Panc1 (cell line): Measurements from ENCODE around the gene MRFAP1L1.

Source experiments
- POLR2AphosphoS5 ChIP-seq: IDR thresholded peaks from 2 replicates; pipeline ENCODE4 v1.6.1; 2012; ENCODE audit warnings: mild to moderate bottlenecking, low read depth, low read length, moderate library complexity
- SIN3A ChIP-seq: IDR thresholded peaks from 2 replicates; pipeline ENCODE4 v1.6.1; 2012; ENCODE audit warnings: low read depth, mild to moderate bottlenecking, low read length, moderate library complexity, borderline replicate concordance; ENCODE audit not compliant: insufficient read depth
- TCF7L2 ChIP-seq: IDR thresholded peaks from 2 replicates; pipeline ENCODE4 v1.6.1; 2011; ENCODE audit warnings: mild to moderate bottlenecking, low read depth, low read length, inconsistent platforms
- TF ChIP-seq, protein P1 (sequence below): fragments of 450-650 bp; IDR thresholded peaks from 2 replicates; pipeline ENCODE4 v1.5.1; 2017; ENCODE audit warnings: mild to moderate bottlenecking
- TF ChIP-seq, protein P2 (sequence below), 2 experiments: IDR thresholded peaks; 2 replicates each; pipeline ENCODE4 v1.6.1; 2011 to 2012; ENCODE audit warnings: low read depth in 2 of 2, control low read depth in 1 of 2, low read length in 1 of 2, mild to moderate bottlenecking in 1 of 2, moderate library complexity in 1 of 2; ENCODE audit not compliant: insufficient read depth in 1 of 2

DNA sequence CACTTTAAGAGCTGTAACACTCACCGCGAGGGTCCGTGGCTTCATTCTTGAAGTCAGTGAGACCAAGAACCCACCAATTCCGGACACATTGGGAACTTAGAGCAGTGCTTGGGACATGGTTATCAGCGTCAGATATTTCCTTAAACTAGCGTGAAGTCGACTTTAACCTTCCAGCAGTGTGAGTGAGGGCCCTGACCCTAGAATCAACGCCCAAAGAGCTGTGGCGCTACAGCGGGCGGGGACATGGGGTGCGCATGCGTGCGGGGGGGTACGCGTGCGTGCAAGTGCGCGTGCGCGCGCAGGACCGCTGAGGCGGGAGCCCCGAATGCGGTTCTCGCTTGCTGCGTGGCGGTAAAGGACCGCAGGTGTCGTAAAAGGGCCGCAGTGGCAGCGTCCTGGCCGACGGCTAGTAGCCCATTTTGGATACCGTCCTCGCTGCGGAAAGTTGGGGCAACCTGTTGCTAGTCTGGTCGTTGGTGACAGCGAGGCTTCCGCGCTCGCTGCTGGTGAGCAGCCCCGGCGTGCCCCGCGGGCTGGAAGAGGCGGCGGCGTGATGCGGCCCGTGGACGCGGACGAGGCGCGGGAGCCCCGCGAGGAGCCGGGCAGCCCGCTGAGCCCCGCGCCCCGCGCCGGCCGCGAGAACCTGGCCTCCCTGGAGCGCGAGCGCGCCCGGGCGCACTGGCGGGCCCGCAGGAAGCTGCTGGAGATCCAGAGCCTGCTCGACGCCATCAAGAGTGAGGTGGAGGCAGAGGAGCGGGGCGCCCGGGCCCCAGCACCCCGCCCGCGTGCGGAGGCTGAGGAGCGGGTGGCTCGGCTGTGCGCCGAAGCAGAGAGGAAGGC is 35.8 kb downstream of the MRFAP1L1 start:
- TF ChIP-seq, protein P1, sequence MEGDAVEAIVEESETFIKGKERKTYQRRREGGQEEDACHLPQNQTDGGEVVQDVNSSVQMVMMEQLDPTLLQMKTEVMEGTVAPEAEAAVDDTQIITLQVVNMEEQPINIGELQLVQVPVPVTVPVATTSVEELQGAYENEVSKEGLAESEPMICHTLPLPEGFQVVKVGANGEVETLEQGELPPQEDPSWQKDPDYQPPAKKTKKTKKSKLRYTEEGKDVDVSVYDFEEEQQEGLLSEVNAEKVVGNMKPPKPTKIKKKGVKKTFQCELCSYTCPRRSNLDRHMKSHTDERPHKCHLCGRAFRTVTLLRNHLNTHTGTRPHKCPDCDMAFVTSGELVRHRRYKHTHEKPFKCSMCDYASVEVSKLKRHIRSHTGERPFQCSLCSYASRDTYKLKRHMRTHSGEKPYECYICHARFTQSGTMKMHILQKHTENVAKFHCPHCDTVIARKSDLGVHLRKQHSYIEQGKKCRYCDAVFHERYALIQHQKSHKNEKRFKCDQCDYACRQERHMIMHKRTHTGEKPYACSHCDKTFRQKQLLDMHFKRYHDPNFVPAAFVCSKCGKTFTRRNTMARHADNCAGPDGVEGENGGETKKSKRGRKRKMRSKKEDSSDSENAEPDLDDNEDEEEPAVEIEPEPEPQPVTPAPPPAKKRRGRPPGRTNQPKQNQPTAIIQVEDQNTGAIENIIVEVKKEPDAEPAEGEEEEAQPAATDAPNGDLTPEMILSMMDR: no peak
- TF ChIP-seq, protein P2, sequence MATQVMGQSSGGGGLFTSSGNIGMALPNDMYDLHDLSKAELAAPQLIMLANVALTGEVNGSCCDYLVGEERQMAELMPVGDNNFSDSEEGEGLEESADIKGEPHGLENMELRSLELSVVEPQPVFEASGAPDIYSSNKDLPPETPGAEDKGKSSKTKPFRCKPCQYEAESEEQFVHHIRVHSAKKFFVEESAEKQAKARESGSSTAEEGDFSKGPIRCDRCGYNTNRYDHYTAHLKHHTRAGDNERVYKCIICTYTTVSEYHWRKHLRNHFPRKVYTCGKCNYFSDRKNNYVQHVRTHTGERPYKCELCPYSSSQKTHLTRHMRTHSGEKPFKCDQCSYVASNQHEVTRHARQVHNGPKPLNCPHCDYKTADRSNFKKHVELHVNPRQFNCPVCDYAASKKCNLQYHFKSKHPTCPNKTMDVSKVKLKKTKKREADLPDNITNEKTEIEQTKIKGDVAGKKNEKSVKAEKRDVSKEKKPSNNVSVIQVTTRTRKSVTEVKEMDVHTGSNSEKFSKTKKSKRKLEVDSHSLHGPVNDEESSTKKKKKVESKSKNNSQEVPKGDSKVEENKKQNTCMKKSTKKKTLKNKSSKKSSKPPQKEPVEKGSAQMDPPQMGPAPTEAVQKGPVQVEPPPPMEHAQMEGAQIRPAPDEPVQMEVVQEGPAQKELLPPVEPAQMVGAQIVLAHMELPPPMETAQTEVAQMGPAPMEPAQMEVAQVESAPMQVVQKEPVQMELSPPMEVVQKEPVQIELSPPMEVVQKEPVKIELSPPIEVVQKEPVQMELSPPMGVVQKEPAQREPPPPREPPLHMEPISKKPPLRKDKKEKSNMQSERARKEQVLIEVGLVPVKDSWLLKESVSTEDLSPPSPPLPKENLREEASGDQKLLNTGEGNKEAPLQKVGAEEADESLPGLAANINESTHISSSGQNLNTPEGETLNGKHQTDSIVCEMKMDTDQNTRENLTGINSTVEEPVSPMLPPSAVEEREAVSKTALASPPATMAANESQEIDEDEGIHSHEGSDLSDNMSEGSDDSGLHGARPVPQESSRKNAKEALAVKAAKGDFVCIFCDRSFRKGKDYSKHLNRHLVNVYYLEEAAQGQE (IDR thresholded peaks at IDR 0.05; ENCODE audit: insufficient read depth in 1 of 2, low read depth in 2 of 2, low read length in 1 of 2): no peak
- TF ChIP-seq POLR2AphosphoS5 (peak; percentile 65), TCF7L2 (no peak), SIN3A (no peak; the same call in 1 of the 2 replicates)
